HepG2 (cell line): ENCODE data around the gene MGAT1. TPM values are rescaled to one million over a fixed set of nuclear protein-coding genes. Genes with fewer than 3 reads are reported as not detected.

Experiments
- ATAC-seq: fragments of 200-7000 bp; cut with Tn5 transposase; 3 replicates; pipeline ENCODE4 v1.9.1; 2020; ENCODE audit warnings: mild to moderate bottlenecking, moderate library complexity
- BruUV-seq: library from RNA; stranded (reverse); fragments of 400-500 nt; replicated peaks from 2 replicates; lab custom pipeline; 2021; lab: Mats Ljungman, UMichigan
- CTCF ChIA-PET: fragments of 300-600 bp; formaldehyde crosslinking; extraction: SDS; loops from one replicate; lab custom pipeline; 2021; ENCODE audit warnings: low total read pairs, inconsistent platforms, low intra/inter-chr PET ratio; lab: Yijun Ruan, JAX
- POLR2A ChIA-PET: fragments of 350-600 bp; sonication (Branson Sonifier 250); formaldehyde crosslinking; loops from one replicate; lab custom pipeline; 2020; ENCODE audit warnings: antibody characterized with exemption, inconsistent platforms; lab: Yijun Ruan, JAX
- DNase-seq: peaks from one replicate; pipeline ENCODE4 v3.0.0-alpha.2; 2015; ENCODE audit warnings: low spot score
- FAIRE-seq: peaks from 3 replicates; lab custom pipeline; 2011; peaks lifted over from hg19 to GRCh38; lab: Jason Lieb, UNC
- H2AFZ ChIP-seq: one replicate; pipeline ENCODE4 v1.6.1; 2011; ENCODE audit warnings: low read length, inconsistent platforms
- H3K27ac ChIP-seq: fragments of 300-600 bp; 3 replicates; pipeline ENCODE4 v1.8.0; 2011; ENCODE audit warnings: mixed run types, mild to moderate bottlenecking, mixed read lengths, low read length, inconsistent platforms; ENCODE audit not compliant: insufficient read depth; ENCODE audit errors: extremely low read length
- H3K27me3 ChIP-seq, 2 experiments: fragments of 200-600 bp in 1 of 2; 2 replicates in 1 of 2; 3 replicates in 1 of 2; pipeline versions ENCODE4 v1.6.0 to v1.8.0; 2011; ENCODE audit warnings: low read length in 2 of 2, mild to moderate bottlenecking in 2 of 2, moderate library complexity in 2 of 2, inconsistent platforms in 1 of 2; ENCODE audit not compliant: insufficient read depth in 2 of 2, control insufficient read depth in 1 of 2
- H3K36me3 ChIP-seq, 2 experiments: fragments of 200-600 bp in 1 of 2; replicated peaks in 1 of 2; 2 replicates in 1 of 2; 3 replicates in 1 of 2; pipeline versions ENCODE4 v1.5.1 to v1.8.0; 2011; ENCODE audit warnings: low read length in 2 of 2, inconsistent platforms in 1 of 2; ENCODE audit not compliant: insufficient read depth in 2 of 2, control insufficient read depth in 1 of 2
- H3K4me1 ChIP-seq: 2 replicates; pipeline ENCODE4 v1.5.1; 2012; ENCODE audit warnings: low read length, inconsistent platforms; ENCODE audit not compliant: insufficient read depth
- H3K4me2 ChIP-seq: 2 replicates; pipeline ENCODE4 v1.6.0; 2011; ENCODE audit warnings: low read depth, low read length, inconsistent platforms
- H3K4me3 ChIP-seq, 3 experiments: fragments of 200-600 bp in 1 of 3; sonication (generic), shearing (Covaris generic) in 1 of 3; replicated peaks in 1 of 3; 2 replicates each; pipeline ENCODE4 v1.5.1; 2011 to 2016; ENCODE audit warnings: low read length in 3 of 3, inconsistent platforms in 2 of 3, low read depth in 2 of 3, mild to moderate bottlenecking in 2 of 3, control low read depth in 1 of 3, mixed read lengths in 1 of 3; ENCODE audit not compliant: insufficient read depth in 1 of 3
- H3K79me2 ChIP-seq: one replicate; pipeline ENCODE4 v1.6.1; 2011; ENCODE audit warnings: low read length, inconsistent platforms; ENCODE audit not compliant: insufficient read depth
- H3K9ac ChIP-seq: 2 replicates; pipeline ENCODE4 v1.6.0; 2011; ENCODE audit warnings: mild to moderate bottlenecking, low read depth, low read length, inconsistent platforms; ENCODE audit not compliant: insufficient read depth
- H3K9me3 ChIP-seq: 2 replicates; pipeline ENCODE4 v1.5.1; 2012; ENCODE audit warnings: mild to moderate bottlenecking, low read length
- H4K20me1 ChIP-seq: 2 replicates; pipeline ENCODE4 v1.6.0; 2011; ENCODE audit warnings: inconsistent platforms, mild to moderate bottlenecking, low read length, moderate library complexity; ENCODE audit not compliant: insufficient read depth
- HMGA1 ChIP-seq: sonication (generic); formaldehyde crosslinking; conservative IDR thresholded peaks from 2 replicates; pipeline ENCODE4 v1.4.0; 2020; ENCODE audit warnings: missing genetic modification reagents
- HNF4A ChIP-seq: sonication (generic); formaldehyde crosslinking; IDR thresholded peaks from 2 replicates; pipeline ENCODE4 v1.4.0; 2020; ENCODE audit warnings: missing genetic modification reagents
- POLR2AphosphoS2 ChIP-seq: IDR thresholded peaks from 2 replicates; pipeline ENCODE4 v1.6.1; 2011; ENCODE audit warnings: low read depth, low read length, improper control_type of control experiment
- RFXANK ChIP-seq: IDR thresholded peaks from 2 replicates; pipeline ENCODE4 v1.6.1; 2016
- SRSF4 ChIP-seq: fragments of 200-400 bp; formaldehyde crosslinking; IDR thresholded peaks from one replicate; pipeline ENCODE4 v1.6.1; 2018; ENCODE audit warnings: mild to moderate bottlenecking, low read depth, low read length, moderate library complexity; ENCODE audit not compliant: poor library complexity, severe bottlenecking
- ZNF660 ChIP-seq: sonication (generic); formaldehyde crosslinking; IDR thresholded peaks from 2 replicates; pipeline ENCODE4 v1.5.1; 2020; ENCODE audit warnings: mild to moderate bottlenecking, low read depth, missing genetic modification reagents, borderline replicate concordance
- ZSCAN12 ChIP-seq: sonication (generic); formaldehyde crosslinking; IDR thresholded peaks from 2 replicates; pipeline ENCODE4 v1.9.0; 2021; ENCODE audit warnings: mild to moderate bottlenecking, missing genetic modification reagents
- WGBS: methylation state at CpG from one replicate; pipeline ENCODE4 v1.1.6; 2017; ENCODE audit warnings: low lambda C conversion rate; 5-methylcytosine and 5-hydroxymethylcytosine counted together
- in situ Hi-C: cut with HindIII; loops from 2 replicates; pipeline ENCODE4 v1.10.0; 2017; ENCODE audit warnings: low pct_unique_long_range_greater_than_20kb; ENCODE audit not compliant: extremely low pct_ligation_motif_present
- intact Hi-C: fragments of 100-400 bp; cut with micrococcal nuclease; formaldehyde crosslinking; loops from one replicate; pipeline ENCODE4 v1.10.0; 2022; ENCODE audit not compliant: unreplicated experiment
- polyA plus RNA-seq, 8 experiments: library from polyadenylated mRNA; depleted of rRNA in 3 of 8; stranded (reverse) in 7 of 8; unstranded in 1 of 8; fragments of >200 nt; fragmentation: Illumina TruSeq in 4 of 8; extraction: Trizol in 4 of 8; gene quantifications; 2 replicates each; pipeline versions ENCODE4 v1.2.1 to v1.2.3, GENCODE V29; 2011 to 2016; ENCODE audit warnings: low read depth in 4 of 8, missing spikeins in 1 of 8, mixed read lengths in 1 of 8; ENCODE audit not compliant: insufficient read depth in 1 of 8
- total RNA-seq, 5 experiments: library from RNA; depleted of rRNA; stranded (reverse); fragments of >200 nt; fragmentation: Illumina TruSeq; extraction: Trizol; gene quantifications; 2 replicates each; pipeline ENCODE4 v1.2.3, GENCODE V29; 2016; ENCODE audit warnings: low read depth in 1 of 5
- TF ChIP-seq, protein P1 (sequence below): sonication (generic); formaldehyde crosslinking; IDR thresholded peaks from 2 replicates; pipeline ENCODE4 v1.8.0; 2023; ENCODE audit warnings: mild to moderate bottlenecking, missing genetic modification reagents

MGAT1 gene
- total and polyA plus RNA-seq, 2 of the 13 experiments (the other 11 are each of a cell fraction or from before 2014, with no cell fraction given), result 50.1 to 55.3 TPM

DNA sequence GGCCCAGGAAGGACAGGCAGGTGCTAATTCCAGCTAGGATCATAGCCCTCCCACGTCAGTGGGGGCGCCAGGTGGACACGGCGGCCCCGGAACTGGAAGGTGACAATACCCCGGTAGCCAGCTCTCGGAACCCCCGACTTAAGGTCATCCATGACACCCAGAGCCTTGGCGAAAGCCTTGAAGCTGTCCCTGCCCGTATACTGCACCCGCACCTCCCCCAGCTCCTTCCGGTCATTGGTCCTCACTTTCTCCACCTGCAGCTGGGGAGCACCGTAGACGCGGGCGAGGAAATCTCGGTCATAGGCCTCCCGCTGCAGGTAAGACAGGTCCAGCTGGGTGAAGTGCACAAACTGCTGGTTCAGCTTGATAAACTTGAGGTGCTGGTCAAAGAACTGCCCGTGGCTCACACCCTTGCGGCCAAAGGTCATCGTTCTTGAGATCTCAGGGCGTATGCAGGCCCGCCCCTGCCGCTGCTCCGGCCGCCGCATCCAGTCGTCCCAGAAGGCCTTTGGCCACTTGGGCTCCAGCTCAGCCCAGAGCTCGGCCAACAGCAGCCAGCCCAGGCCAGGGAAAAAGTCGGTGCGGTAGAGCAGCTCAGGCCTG lies 10.9 kb downstream of the MGAT1 start (continued):
- TF ChIP-seq, protein P1, sequence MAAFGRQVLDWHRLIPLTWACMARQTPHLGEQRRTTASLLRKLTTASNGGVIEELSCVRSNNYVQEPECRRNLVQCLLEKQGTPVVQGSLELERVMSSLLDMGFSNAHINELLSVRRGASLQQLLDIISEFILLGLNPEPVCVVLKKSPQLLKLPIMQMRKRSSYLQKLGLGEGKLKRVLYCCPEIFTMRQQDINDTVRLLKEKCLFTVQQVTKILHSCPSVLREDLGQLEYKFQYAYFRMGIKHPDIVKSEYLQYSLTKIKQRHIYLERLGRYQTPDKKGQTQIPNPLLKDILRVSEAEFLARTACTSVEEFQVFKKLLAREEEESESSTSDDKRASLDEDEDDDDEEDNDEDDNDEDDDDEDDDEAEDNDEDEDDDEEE (CRISPR knock-in tag), result no peak
- TF ChIP-seq ZNF660, result no peak
- no peak for TF ChIP-seq HNF4A
- TF ChIP-seq POLR2AphosphoS2, result no peak
- TF ChIP-seq SRSF4, result no peak
- TF ChIP-seq RFXANK, result no peak
- no peak for TF ChIP-seq HMGA1 (CRISPR knock-in tag)

DNA sequence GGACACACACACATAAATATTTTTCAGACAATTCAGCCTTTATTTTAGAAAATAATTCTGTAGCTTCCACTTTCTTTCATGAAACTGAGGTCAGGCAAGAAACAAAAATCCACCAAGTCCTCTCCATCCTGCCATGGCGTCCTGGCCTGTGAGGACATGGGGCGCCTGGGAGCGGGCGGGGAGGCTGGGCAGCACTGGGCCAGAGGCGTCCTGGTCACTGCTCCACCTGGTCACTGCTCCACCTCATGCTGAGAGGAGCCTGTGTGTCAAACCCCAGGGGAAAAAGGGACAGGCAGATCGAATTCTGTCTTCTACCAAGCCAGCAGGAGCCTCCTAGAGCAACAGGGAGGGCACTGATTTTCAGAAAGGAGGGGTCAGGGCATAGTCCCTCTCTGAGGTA lies 12.1 kb downstream of the MGAT1 start:
- POLR2A ChIA-PET, result no interaction called here
- H3K79me2 ChIP-seq, result peaks cover 21% of the 10 kb centered on the region
- no peak overlapping the region for H3K4me2 ChIP-seq
- in situ Hi-C loops, result no loop called here
- no peak overlapping the region for H2AFZ ChIP-seq
- intact Hi-C loops, result no loop called here
- H3K27ac ChIP-seq, result no peak overlapping the region
- peaks cover 20% of the 10 kb centered on the region for H4K20me1 ChIP-seq
- WGBS, result 91% methylated on average over 5 of the region's 6 CpGs
- no peaks in the 10 kb centered on the region for H3K27me3 ChIP-seq
- H3K4me3 ChIP-seq, result no peak overlapping the region
- TSS peak; percentile 35 for BruUV-seq
- CTCF ChIA-PET, result no interaction called here
- H3K9ac ChIP-seq, result no peak overlapping the region
- TF ChIP-seq POLR2AphosphoS2 (peak; percentile 15; the same call in 1 of the 2 replicates), ZSCAN12 (CRISPR knock-in tag) (no peak)
- TF ChIP-seq, all 625 proteins: peak for 1
- DNase-seq, result no peak
- FAIRE-seq, result no peak
- H3K4me1 ChIP-seq, result peaks cover 5% of the 10 kb centered on the region
- peaks cover 17 to 43% of the 10 kb centered on the region in 2 experiments; a peak in 4 of 5 replicates for H3K36me3 ChIP-seq
- H3K9me3 ChIP-seq, result no peaks in the 10 kb centered on the region
- ATAC-seq, result no peak
